HepG2 (cell line): ENCODE measurements around the gene PCNX4. TPM values are rescaled to one million over a fixed set of nuclear protein-coding genes. Genes with fewer than 3 reads are reported as not detected.

Experiments
- HMG20B ChIP-seq: conservative IDR thresholded peaks from 2 replicates; pipeline ENCODE4 v1.6.1; 2016; ENCODE audit warnings: missing genetic modification reagents, missing compliant biosample characterization
- HOXA9 ChIP-seq: sonication (generic); formaldehyde crosslinking; IDR thresholded peaks from 2 replicates; pipeline ENCODE4 v1.8.1; 2022; ENCODE audit warnings: missing genetic modification reagents, mild to moderate bottlenecking, moderate library complexity, borderline replicate concordance
- ISX ChIP-seq: sonication (generic); formaldehyde crosslinking; conservative IDR thresholded peaks from 2 replicates; pipeline ENCODE4 v1.5.0; 2020; ENCODE audit warnings: missing genetic modification reagents
- MAF1 ChIP-seq: sonication (generic); formaldehyde crosslinking; IDR thresholded peaks from 2 replicates; pipeline ENCODE4 v1.5.0; 2020; ENCODE audit warnings: missing genetic modification reagents, borderline replicate concordance
- MAFF ChIP-seq: IDR thresholded peaks from 2 replicates; pipeline ENCODE4 v1.6.1; 2011; ENCODE audit warnings: low read depth, low read length, improper control_type of control experiment
- NR2F2 ChIP-seq: IDR thresholded peaks from 2 replicates; pipeline ENCODE4 v1.6.1; 2012; ENCODE audit warnings: low read depth, inconsistent platforms, borderline replicate concordance
- POLR2AphosphoS2 ChIP-seq: IDR thresholded peaks from 2 replicates; pipeline ENCODE4 v1.6.1; 2011; ENCODE audit warnings: low read depth, low read length, improper control_type of control experiment
- SP140L ChIP-seq: sonication (generic); formaldehyde crosslinking; IDR thresholded peaks from 2 replicates; pipeline ENCODE4 v1.4.0; 2020; ENCODE audit warnings: missing genetic modification reagents, borderline replicate concordance
- TBX2 ChIP-seq: sonication (generic); formaldehyde crosslinking; IDR thresholded peaks from 2 replicates; pipeline ENCODE4 v1.5.0; 2020; ENCODE audit warnings: missing genetic modification reagents, mild to moderate bottlenecking, borderline replicate concordance
- TRIM24 ChIP-seq: sonication (generic); formaldehyde crosslinking; IDR thresholded peaks from 2 replicates; pipeline ENCODE4 v1.8.0; 2022; ENCODE audit warnings: mild to moderate bottlenecking, missing genetic modification reagents
- ZBTB25 ChIP-seq: IDR thresholded peaks from 2 replicates; pipeline ENCODE4 v1.6.1; 2018; ENCODE audit warnings: missing genetic modification reagents
- ZFX ChIP-seq: sonication (generic); formaldehyde crosslinking; IDR thresholded peaks from 2 replicates; pipeline ENCODE4 v1.4.0; 2020; ENCODE audit warnings: mild to moderate bottlenecking, low read depth, missing genetic modification reagents, moderate library complexity
- ZNF10 ChIP-seq: sonication (generic); formaldehyde crosslinking; IDR thresholded peaks from 2 replicates; pipeline ENCODE4 v1.4.0; 2020; ENCODE audit warnings: mild to moderate bottlenecking, low read depth, missing genetic modification reagents, borderline replicate concordance
- ZNF143 ChIP-seq: sonication (generic); formaldehyde crosslinking; IDR thresholded peaks from 2 replicates; pipeline ENCODE4 v1.4.0; 2020; ENCODE audit warnings: missing genetic modification reagents
- ZNF33A ChIP-seq: sonication (generic); formaldehyde crosslinking; IDR thresholded peaks from 2 replicates; pipeline ENCODE4 v1.5.1; 2020; ENCODE audit warnings: missing genetic modification reagents, mild to moderate bottlenecking, moderate library complexity, borderline replicate concordance
- ZNF367 ChIP-seq: sonication (generic); formaldehyde crosslinking; IDR thresholded peaks from 2 replicates; pipeline ENCODE4 v1.4.0; 2020; ENCODE audit warnings: missing genetic modification reagents, borderline replicate concordance
- polyA plus RNA-seq, 8 experiments: library from polyadenylated mRNA; depleted of rRNA in 3 of 8; stranded (reverse) in 7 of 8; unstranded in 1 of 8; fragments of >200 nt; fragmentation: Illumina TruSeq in 4 of 8; extraction: Trizol in 4 of 8; gene quantifications; 2 replicates each; pipeline versions ENCODE4 v1.2.1 to v1.2.3, GENCODE V29; 2011 to 2016; ENCODE audit warnings: low read depth in 4 of 8, missing spikeins in 1 of 8, mixed read lengths in 1 of 8; ENCODE audit not compliant: insufficient read depth in 1 of 8
- total RNA-seq, 5 experiments: library from RNA; depleted of rRNA; stranded (reverse); fragments of >200 nt; fragmentation: Illumina TruSeq; extraction: Trizol; gene quantifications; 2 replicates each; pipeline ENCODE4 v1.2.3, GENCODE V29; 2016; ENCODE audit warnings: low read depth in 1 of 5
- TF ChIP-seq, protein P1 (sequence below): sonication (generic); formaldehyde crosslinking; IDR thresholded peaks from one replicate; pipeline ENCODE4 v1.5.1; 2020; ENCODE audit warnings: mild to moderate bottlenecking, missing genetic modification reagents; ENCODE audit errors: not compliant biosample characterization
- TF ChIP-seq, protein P2 (sequence below): IDR thresholded peaks from 2 replicates; pipeline ENCODE4 v1.6.1; 2012; ENCODE audit warnings: inconsistent platforms
- TF ChIP-seq, protein P3 (sequence below): sonication (generic); formaldehyde crosslinking; IDR thresholded peaks from 2 replicates; pipeline ENCODE4 v1.4.0; 2020; ENCODE audit warnings: low read depth, mild to moderate bottlenecking, missing genetic modification reagents

Gene PCNX4
- total and polyA plus RNA-seq, 2 of the 13 experiments (the other 11 are each of a cell fraction or from before 2014, with no cell fraction given) = 28.6 to 43.0 TPM

GRCh38 chr14:60164712-60165546, 73.2 kb downstream of the PCNX4 start, which contains the start of gene DHRS7 (continued):
- TF ChIP-seq MAFF (no peak), ZNF33A (CRISPR knock-in tag) (no peak), ZNF367 (CRISPR knock-in tag) (no peak), HMG20B (no peak), NR2F2 (no peak), SP140L (CRISPR knock-in tag) (no peak), HOXA9 (CRISPR knock-in tag) (no peak), ZFX (CRISPR knock-in tag) (peak; percentile 97), TBX2 (CRISPR knock-in tag) (peak; percentile 74), ZNF10 (no peak), TRIM24 (CRISPR knock-in tag) (no peak), ISX (no peak), MAF1 (CRISPR knock-in tag) (no peak), ZBTB25 (CRISPR knock-in tag) (no peak), POLR2AphosphoS2 (no peak), ZNF143 (CRISPR knock-in tag) (no peak)
- TF ChIP-seq, protein P1, sequence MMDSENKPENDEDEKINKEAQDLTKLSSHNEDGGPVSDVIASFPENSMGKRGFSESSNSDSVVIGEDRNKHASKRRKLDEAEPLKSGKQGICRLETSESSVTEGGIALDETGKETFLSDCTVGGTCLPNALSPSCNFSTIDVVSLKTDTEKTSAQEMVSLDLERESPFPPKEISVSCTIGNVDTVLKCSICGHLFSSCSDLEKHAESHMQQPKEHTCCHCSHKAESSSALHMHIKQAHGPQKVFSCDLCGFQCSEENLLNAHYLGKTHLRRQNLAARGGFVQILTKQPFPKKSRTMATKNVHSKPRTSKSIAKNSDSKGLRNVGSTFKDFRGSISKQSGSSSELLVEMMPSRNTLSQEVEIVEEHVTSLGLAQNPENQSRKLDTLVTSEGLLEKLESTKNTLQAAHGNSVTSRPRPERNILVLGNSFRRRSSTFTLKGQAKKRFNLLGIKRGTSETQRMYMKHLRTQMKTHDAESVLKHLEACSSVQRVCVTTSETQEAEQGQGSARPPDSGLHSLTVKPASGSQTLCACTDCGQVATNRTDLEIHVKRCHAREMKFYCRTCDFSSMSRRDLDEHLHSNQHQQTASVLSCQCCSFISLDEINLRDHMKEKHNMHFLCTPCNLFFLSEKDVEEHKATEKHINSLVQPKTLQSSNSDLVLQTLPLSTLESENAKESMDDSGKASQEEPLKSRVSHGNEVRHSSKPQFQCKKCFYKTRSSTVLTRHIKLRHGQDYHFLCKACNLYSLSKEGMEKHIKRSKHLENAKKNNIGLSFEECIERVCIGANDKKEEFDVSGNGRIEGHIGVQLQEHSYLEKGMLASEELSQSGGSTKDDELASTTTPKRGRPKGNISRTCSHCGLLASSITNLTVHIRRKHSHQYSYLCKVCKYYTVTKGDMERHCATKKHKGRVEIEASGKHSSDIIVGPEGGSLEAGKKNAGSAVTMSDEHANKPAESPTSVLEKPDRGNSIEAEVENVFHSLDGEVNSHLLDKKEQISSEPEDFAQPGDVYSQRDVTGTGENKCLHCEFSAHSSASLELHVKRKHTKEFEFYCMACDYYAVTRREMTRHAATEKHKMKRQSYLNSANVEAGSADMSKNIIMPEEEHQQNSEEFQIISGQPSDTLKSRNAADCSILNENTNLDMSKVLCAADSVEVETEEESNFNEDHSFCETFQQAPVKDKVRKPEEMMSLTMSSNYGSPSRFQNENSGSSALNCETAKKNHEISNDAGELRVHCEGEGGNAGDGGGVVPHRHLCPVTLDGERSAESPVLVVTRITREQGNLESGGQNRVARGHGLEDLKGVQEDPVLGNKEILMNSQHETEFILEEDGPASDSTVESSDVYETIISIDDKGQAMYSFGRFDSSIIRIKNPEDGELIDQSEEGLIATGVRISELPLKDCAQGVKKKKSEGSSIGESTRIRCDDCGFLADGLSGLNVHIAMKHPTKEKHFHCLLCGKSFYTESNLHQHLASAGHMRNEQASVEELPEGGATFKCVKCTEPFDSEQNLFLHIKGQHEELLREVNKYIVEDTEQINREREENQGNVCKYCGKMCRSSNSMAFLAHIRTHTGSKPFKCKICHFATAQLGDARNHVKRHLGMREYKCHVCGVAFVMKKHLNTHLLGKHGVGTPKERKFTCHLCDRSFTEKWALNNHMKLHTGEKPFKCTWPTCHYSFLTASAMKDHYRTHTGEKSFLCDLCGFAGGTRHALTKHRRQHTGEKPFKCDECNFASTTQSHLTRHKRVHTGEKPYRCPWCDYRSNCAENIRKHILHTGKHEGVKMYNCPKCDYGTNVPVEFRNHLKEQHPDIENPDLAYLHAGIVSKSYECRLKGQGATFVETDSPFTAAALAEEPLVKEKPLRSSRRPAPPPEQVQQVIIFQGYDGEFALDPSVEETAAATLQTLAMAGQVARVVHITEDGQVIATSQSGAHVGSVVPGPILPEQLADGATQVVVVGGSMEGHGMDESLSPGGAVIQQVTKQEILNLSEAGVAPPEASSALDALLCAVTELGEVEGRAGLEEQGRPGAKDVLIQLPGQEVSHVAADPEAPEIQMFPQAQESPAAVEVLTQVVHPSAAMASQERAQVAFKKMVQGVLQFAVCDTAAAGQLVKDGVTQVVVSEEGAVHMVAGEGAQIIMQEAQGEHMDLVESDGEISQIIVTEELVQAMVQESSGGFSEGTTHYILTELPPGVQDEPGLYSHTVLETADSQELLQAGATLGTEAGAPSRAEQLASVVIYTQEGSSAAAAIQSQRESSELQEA = peak; percentile 96
- TF ChIP-seq, protein P2, sequence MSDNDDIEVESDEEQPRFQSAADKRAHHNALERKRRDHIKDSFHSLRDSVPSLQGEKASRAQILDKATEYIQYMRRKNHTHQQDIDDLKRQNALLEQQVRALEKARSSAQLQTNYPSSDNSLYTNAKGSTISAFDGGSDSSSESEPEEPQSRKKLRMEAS = 0 out of 2 replicates have a peak, but pooled peaks have one; percentile 31
- TF ChIP-seq, protein P3, sequence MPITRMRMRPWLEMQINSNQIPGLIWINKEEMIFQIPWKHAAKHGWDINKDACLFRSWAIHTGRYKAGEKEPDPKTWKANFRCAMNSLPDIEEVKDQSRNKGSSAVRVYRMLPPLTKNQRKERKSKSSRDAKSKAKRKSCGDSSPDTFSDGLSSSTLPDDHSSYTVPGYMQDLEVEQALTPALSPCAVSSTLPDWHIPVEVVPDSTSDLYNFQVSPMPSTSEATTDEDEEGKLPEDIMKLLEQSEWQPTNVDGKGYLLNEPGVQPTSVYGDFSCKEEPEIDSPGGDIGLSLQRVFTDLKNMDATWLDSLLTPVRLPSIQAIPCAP (CRISPR knock-in tag) = 0 out of 2 replicates have a peak, but pooled peaks have one; percentile 30
